HUES48 (cell line): ENCODE data around the gene DUSP14.
"Not testable (repeated sequence)": the region's sequence is repeated elsewhere in the genome, so short reads cannot be mapped to it uniquely, and the experiment has no call there.

Experiments used
- H3K27ac ChIP-seq: one replicate; pipeline ENCODE4 v1.7.0; 2013; ENCODE audit warnings: low read depth, low read length, inconsistent platforms
- H3K27me3 ChIP-seq: 2 replicates; pipeline ENCODE4 v1.6.1; 2013; ENCODE audit warnings: mild to moderate bottlenecking, low read length; ENCODE audit not compliant: control insufficient read depth, insufficient read depth
- H3K36me3 ChIP-seq: 2 replicates; pipeline ENCODE4 v1.6.1; 2013; ENCODE audit warnings: low read length; ENCODE audit not compliant: control insufficient read depth, insufficient read depth
- H3K4me1 ChIP-seq: 2 replicates; pipeline ENCODE4 v1.6.1; 2013; ENCODE audit warnings: mild to moderate bottlenecking, low read length; ENCODE audit not compliant: control insufficient read depth, insufficient read depth
- H3K4me3 ChIP-seq: 2 replicates; pipeline ENCODE4 v1.5.1; 2013; ENCODE audit warnings: mild to moderate bottlenecking, low read depth, low read length
- H3K9ac ChIP-seq: 2 replicates; pipeline ENCODE4 v1.6.1; 2013; ENCODE audit warnings: mild to moderate bottlenecking, low read depth, low read length, moderate library complexity
- H3K9me3 ChIP-seq: 2 replicates; pipeline ENCODE4 v1.6.1; 2013; ENCODE audit warnings: low read length; ENCODE audit not compliant: control insufficient read depth, insufficient read depth

Gene DUSP14

GRCh38 chr17:37489197-37490001 is at the start of gene DUSP14:
TSS of gene DUSP14 (plus strand) at chr17:37489891. CDS start at chr17:37512273, 22,382 bp downstream.
- Histone ChIP-seq H3K4me1 (peaks cover 27% of the 10 kb centered on the region), H3K27me3 (peaks cover 6% of the 10 kb centered on the region), H3K9me3 (no peaks in the 10 kb centered on the region), H3K9ac (peak within 1 kb of the TSS; percentile 62), H3K4me3 (peak within 1 kb of the TSS; percentile 84), H3K27ac (peak within 1 kb of the TSS; percentile 71), H3K36me3 (no peaks in the 10 kb centered on the region)

DNA sequence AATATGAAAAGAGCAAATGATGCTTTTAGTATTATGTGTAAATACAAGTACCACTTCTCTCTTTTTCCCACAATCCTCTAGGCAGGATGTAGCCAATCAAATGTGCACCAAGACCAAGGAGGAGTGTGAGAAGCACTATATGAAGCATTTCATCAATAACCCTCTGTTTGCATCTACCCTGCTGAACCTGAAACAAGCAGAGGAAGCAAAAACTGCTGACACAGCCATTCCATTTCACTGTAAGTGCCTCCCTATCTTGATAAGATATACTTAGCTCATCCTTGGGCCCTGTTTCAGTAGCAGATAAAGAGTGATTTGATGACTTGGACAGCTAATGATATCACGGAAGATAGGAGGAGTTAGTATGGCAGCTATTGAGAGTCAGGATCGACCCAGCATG is 49.3 kb upstream of the DUSP14 start:
- peaks cover 67% of the 10 kb centered on the region for H3K36me3 ChIP-seq
- H3K27me3 ChIP-seq = no peaks in the 10 kb centered on the region
- H3K27ac ChIP-seq = no peak overlapping the region
- no peak overlapping the region for H3K9ac ChIP-seq
- H3K4me1 ChIP-seq = no peaks in the 10 kb centered on the region
- no peak overlapping the region for H3K4me3 ChIP-seq
- H3K9me3 ChIP-seq = no peaks in the 10 kb centered on the region

GRCh38 chr17:37441369-37442014 is 48.2 kb upstream of the DUSP14 start:
- not testable (repeated sequence) for H3K27me3 ChIP-seq, H3K27ac ChIP-seq, H3K9me3 ChIP-seq, H3K4me1 ChIP-seq, H3K9ac ChIP-seq, H3K4me3 ChIP-seq
- peaks cover 75% of the 10 kb centered on the region for H3K36me3 ChIP-seq

DNA sequence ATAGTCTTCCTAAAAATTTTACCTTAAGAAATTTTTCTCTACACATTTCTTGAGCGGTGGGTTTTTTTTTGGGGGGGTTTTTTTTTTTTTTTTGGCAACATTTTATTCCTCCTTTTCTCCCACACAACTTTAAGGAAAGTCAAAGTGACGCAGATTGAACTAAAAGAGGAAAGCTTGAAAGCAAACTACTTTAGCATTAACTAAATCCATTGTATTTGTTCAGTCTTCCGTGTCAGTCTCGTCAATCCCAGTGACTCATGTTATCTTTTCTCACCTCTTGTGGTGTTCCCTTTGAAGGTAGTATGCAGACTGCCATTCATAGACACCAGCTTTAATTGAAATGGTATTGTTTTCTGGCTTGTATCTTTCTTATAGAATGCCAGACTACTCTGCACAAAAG is 43.7 kb upstream of the DUSP14 start:
- Histone ChIP-seq H3K27ac (peak overlapping the region; percentile 58), H3K4me1 (0 out of 2 replicates have a peak, but pooled peaks cover 8% of the 10 kb centered on the region), H3K27me3 (no peaks in the 10 kb centered on the region), H3K9me3 (no peaks in the 10 kb centered on the region), H3K4me3 (no peak overlapping the region), H3K9ac (no peak overlapping the region), H3K36me3 (peaks cover 57% of the 10 kb centered on the region)

GRCh38 chr17:37447641-37448040 is 42.0 kb upstream of the DUSP14 start:
- H3K36me3 ChIP-seq = peaks cover 46% of the 10 kb centered on the region
- H3K27ac ChIP-seq = no peak overlapping the region
- H3K9me3 ChIP-seq = no peaks in the 10 kb centered on the region
- no peak overlapping the region for H3K4me3 ChIP-seq
- H3K27me3 ChIP-seq = no peaks in the 10 kb centered on the region
- H3K4me1 ChIP-seq = 0 out of 2 replicates have a peak, but pooled peaks cover 8% of the 10 kb centered on the region
- H3K9ac ChIP-seq = no peak overlapping the region

- no peak overlapping the region for H3K27ac ChIP-seq
- no peak overlapping the region for H3K4me3 ChIP-seq
- H3K9ac ChIP-seq = no peak overlapping the region
- H3K9me3 ChIP-seq = no peaks in the 10 kb centered on the region
- peaks cover 13% of the 10 kb centered on the region; the same call in 1 of the 2 replicates for H3K4me1 ChIP-seq
- H3K36me3 ChIP-seq = peaks cover 27% of the 10 kb centered on the region
- no peaks in the 10 kb centered on the region for H3K27me3 ChIP-seq
These were observed 39.6 kb upstream of the DUSP14 start for GRCh38 chr17:37450112-37450511.

DNA sequence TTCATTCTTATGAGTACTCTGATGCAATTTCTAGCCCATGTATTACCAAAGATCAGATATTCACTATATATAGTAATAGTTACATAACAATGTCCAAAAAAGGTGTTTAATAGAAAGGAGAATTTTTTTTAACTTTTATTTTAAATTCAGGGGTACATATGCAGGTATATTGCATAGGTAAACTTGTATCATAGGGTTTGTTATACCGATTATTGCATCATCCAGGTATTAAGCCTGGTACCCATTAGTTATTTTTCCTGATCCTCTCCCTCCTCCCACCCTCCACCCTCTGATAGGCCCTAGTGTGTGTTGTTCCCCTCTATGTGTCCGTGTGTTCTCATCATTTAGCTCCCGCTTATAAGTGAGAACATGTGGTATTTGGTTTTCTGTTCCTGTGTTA is 31.9 kb upstream of the DUSP14 start:
- not testable (repeated sequence) for H3K27me3 ChIP-seq, H3K27ac ChIP-seq, H3K9ac ChIP-seq, H3K4me3 ChIP-seq, H3K4me1 ChIP-seq, H3K9me3 ChIP-seq
- peaks cover 14% of the 10 kb centered on the region for H3K36me3 ChIP-seq

DNA sequence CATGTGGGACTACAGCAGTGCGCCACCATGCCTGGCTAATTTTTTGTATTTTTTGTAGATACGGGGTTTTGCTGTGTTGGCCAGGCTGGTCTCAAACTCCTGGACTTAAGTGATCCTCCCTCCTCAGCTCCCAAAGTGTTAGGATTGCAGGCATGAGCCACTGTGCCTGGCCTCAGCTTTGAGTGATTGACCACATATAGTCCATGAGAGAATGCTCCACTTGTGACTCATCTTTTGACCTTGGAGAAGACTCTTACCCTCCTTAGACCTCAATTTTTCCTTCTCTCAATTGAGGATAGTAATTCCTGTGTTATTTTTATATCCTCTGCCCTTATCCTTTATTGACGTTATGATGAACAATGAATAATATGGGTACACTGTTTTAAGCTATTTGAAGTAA is 30.9 kb upstream of the DUSP14 start:
- Histone ChIP-seq H3K27me3 (no peaks in the 10 kb centered on the region), H3K36me3 (peaks cover 20% of the 10 kb centered on the region), H3K4me3 (no peak overlapping the region), H3K4me1 (peaks cover 8% of the 10 kb centered on the region), H3K27ac (no peak overlapping the region), H3K9ac (no peak overlapping the region), H3K9me3 (no peaks in the 10 kb centered on the region)

GRCh38 chr17:37461668-37462067 is 28.0 kb upstream of the DUSP14 start:
- no peaks in the 10 kb centered on the region for H3K27me3 ChIP-seq
- no peak overlapping the region for H3K9ac ChIP-seq
- H3K4me3 ChIP-seq = no peak overlapping the region
- no peak overlapping the region for H3K27ac ChIP-seq
- H3K36me3 ChIP-seq = peaks cover 42% of the 10 kb centered on the region
- no peaks in the 10 kb centered on the region for H3K9me3 ChIP-seq
- no peaks in the 10 kb centered on the region for H3K4me1 ChIP-seq

DNA sequence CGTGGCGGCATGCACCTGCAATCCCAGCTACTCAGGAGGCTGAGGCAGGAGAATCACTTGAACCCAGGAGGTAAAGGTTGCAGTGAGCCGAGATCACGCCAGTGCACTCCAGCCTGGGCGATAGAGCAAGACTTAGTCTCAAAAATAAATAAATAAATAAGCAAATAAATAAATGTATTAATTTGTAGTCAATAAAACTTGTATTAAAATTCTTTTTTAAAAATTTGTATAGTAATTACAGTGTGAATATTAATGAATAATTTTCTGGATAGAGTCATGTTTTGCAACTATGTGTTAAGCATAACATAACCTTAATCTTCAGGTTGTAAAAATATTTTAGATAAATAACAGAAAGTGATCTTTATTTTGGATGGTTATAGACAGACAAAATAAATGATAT is 27.2 kb upstream of the DUSP14 start:
- H3K36me3 ChIP-seq = peaks cover 49% of the 10 kb centered on the region
- no peak overlapping the region for H3K9ac ChIP-seq
- H3K4me1 ChIP-seq = no peaks in the 10 kb centered on the region
- H3K9me3 ChIP-seq = no peaks in the 10 kb centered on the region
- no peak overlapping the region for H3K27ac ChIP-seq
- H3K4me3 ChIP-seq = no peak overlapping the region
- no peaks in the 10 kb centered on the region for H3K27me3 ChIP-seq

DNA sequence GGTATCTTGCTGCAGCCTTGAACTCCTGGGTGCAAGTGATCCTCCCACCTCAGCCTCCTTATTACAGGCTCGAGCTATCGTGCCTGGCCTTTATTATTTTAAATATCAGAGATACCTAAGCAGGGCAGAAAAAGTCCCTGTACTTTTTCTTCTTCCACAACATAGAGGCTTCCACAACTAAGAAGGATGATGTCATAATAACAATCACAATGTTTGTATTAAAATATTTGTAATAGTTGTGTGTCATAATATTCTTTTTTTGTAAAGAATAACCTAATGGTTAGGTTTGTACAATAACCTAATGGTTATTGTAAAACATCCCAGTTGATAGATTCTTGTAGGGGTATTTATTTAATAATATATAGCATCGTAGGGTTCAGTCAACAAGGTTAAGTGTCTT is 26.7 kb upstream of the DUSP14 start:
- Histone ChIP-seq H3K36me3 (peaks cover 55% of the 10 kb centered on the region), H3K4me3 (no peak overlapping the region), H3K4me1 (no peaks in the 10 kb centered on the region), H3K9ac (no peak overlapping the region), H3K9me3 (no peaks in the 10 kb centered on the region), H3K27ac (no peak overlapping the region), H3K27me3 (no peaks in the 10 kb centered on the region)
